PFSK-1 (cell line): ENCODE data around the gene FUT6.

ENCODE experiments used
- FOXP2 ChIP-seq: optimal IDR thresholded peaks from 2 replicates; pipeline ENCODE3; 2011; ENCODE audit warnings: borderline replicate concordance, control low read depth, inconsistent platforms; ENCODE audit not compliant: insufficient read depth; ENCODE audit errors: extremely low read length, extremely low read depth
- POLR2AphosphoS5 ChIP-seq: IDR thresholded peaks from 2 replicates; pipeline ENCODE4 v1.6.1; 2012; ENCODE audit warnings: low read depth, mild to moderate bottlenecking, control low read depth, low read length, moderate library complexity
- REST ChIP-seq, 2 experiments: IDR thresholded peaks; 2 replicates each; pipeline versions ENCODE4 v1.6.1 to v1.8.0; 2011 to 2012; ENCODE audit warnings: low read depth in 2 of 2, low read length in 2 of 2, control low read depth in 1 of 2, inconsistent platforms in 1 of 2, mild to moderate bottlenecking in 1 of 2, moderate library complexity in 1 of 2; ENCODE audit not compliant: insufficient read depth in 1 of 2
- SIN3A ChIP-seq: IDR thresholded peaks from 2 replicates; pipeline ENCODE4 v1.6.1; 2012; ENCODE audit warnings: mild to moderate bottlenecking, low read length, moderate library complexity, borderline replicate concordance; ENCODE audit not compliant: insufficient read depth
- TAF1 ChIP-seq: IDR thresholded peaks from 2 replicates; pipeline ENCODE4 v1.6.1; 2012; ENCODE audit warnings: low read length, control low read depth, borderline replicate concordance; ENCODE audit not compliant: insufficient read depth

Gene FUT6

GRCh38 chr19:5823579-5824281 lies 15.8 kb downstream of the FUT6 start:
- no peak for TF ChIP-seq POLR2AphosphoS5
- TF ChIP-seq REST (IDR thresholded peaks at IDR 0.05; ENCODE audit: insufficient read depth in 1 of 2, low read depth in 2 of 2, low read length in 2 of 2): no peak
- TF ChIP-seq SIN3A: no peak
- TF ChIP-seq TAF1: no peak
- no peak for TF ChIP-seq FOXP2

- TF ChIP-seq TAF1 (no peak), SIN3A (no peak), REST (IDR thresholded peaks at IDR 0.05; ENCODE audit: insufficient read depth in 1 of 2, low read depth in 2 of 2, low read length in 2 of 2) (no peak), FOXP2 (no peak), POLR2AphosphoS5 (no peak)
Observed at GRCh38 chr19:5822181-5822844, 17.2 kb downstream of the FUT6 start.

- TF ChIP-seq POLR2AphosphoS5: no peak
- no peak for TF ChIP-seq REST (IDR thresholded peaks at IDR 0.05; ENCODE audit: insufficient read depth in 1 of 2, low read depth in 2 of 2, low read length in 2 of 2)
- no peak for TF ChIP-seq SIN3A
- no peak for TF ChIP-seq FOXP2
- TF ChIP-seq TAF1: no peak
Observed at GRCh38 chr19:5821521-5822180, 17.9 kb downstream of the FUT6 start.

GRCh38 chr19:5820785-5821184 lies 18.7 kb downstream of the FUT6 start:
- TF ChIP-seq POLR2AphosphoS5 (no peak), FOXP2 (no peak), TAF1 (no peak), SIN3A (no peak), REST (IDR thresholded peaks at IDR 0.05; ENCODE audit: insufficient read depth in 1 of 2, low read depth in 2 of 2, low read length in 2 of 2) (no peak)
